Stimulated activated CD4-positive, alpha-beta T cell treated with anti-CD3 and anti-CD28 coated beads, Interleukin-12 subunit alpha, Interleukin-12 subunit beta, amount 100 ng/mL, for 48 hours (primary cell): ENCODE results near the gene PAH.

ENCODE experiments used
- DNase-seq, 3 donors: peaks; one replicate each; pipeline ENCODE4 v3.0.0-alpha.2; 2020; ENCODE audit warnings: low read depth in 2 of 3, low spot score in 1 of 3

Gene PAH

GRCh38 chr12:102902093-102902492 is 15.0 kb downstream of the PAH start:
- no peak for DNase-seq

- no peak for DNase-seq
Observed at GRCh38 chr12:102900389-102900788, 16.7 kb downstream of the PAH start.

GRCh38 chr12:102896067-102896466 is 21.0 kb downstream of the PAH start:
- no peak for DNase-seq

- no peak for DNase-seq
Observed at GRCh38 chr12:102891756-102892155, 25.3 kb downstream of the PAH start.

- no peak for DNase-seq
Observed at GRCh38 chr12:102888511-102888910, 28.5 kb downstream of the PAH start.

- no peak for DNase-seq
Observed at GRCh38 chr12:102885043-102885932, 31.8 kb downstream of the PAH start.

- DNase-seq, result peak; percentile 13 to 26 (median 15)
Observed at GRCh38 chr12:102883204-102883799, 33.7 kb downstream of the PAH start.

GRCh38 chr12:102880783-102881182 is 36.3 kb downstream of the PAH start:
- no peak for DNase-seq

- no peak for DNase-seq
Observed at GRCh38 chr12:102879144-102879763, 37.8 kb downstream of the PAH start.

- DNase-seq, result no peak
Observed at GRCh38 chr12:102876883-102877282, 40.2 kb downstream of the PAH start.

- no peak for DNase-seq
Observed at GRCh38 chr12:102874819-102875218, 42.2 kb downstream of the PAH start.

- DNase-seq, result no peak
Observed at GRCh38 chr12:102873077-102873476, 44.0 kb downstream of the PAH start.

- no peak for DNase-seq
Observed at GRCh38 chr12:102871014-102871413, 46.0 kb downstream of the PAH start.

GRCh38 chr12:102869571-102869970 is 47.5 kb downstream of the PAH start:
- no peak for DNase-seq

- DNase-seq, result no peak
Observed at GRCh38 chr12:102865821-102866615, 51.0 kb downstream of the PAH start.

- DNase-seq, result no peak
Observed at GRCh38 chr12:102862486-102862885, 54.6 kb downstream of the PAH start.

GRCh38 chr12:102851246-102851645 is 65.8 kb downstream of the PAH start:
- no peak for DNase-seq

GRCh38 chr12:102849722-102850447 is 67.2 kb downstream of the PAH start:
- no peak for DNase-seq

- DNase-seq, result no peak
Observed at GRCh38 chr12:102848832-102849231, 68.2 kb downstream of the PAH start.

GRCh38 chr12:102847131-102847530 is 69.9 kb downstream of the PAH start:
- DNase-seq, result no peak
